Astrocyte (in vitro differentiated cells and primary cell): Measurements from ENCODE around the gene G6PC3. TPM values are rescaled to one million over a fixed set of nuclear protein-coding genes. Genes with fewer than 3 reads are reported as not detected.

Experiments
- DNase-seq: peaks from one replicate; pipeline ENCODE4 v3.0.0-alpha.2; 2010; ENCODE audit warnings: low read depth
- FAIRE-seq: peaks from 2 replicates; lab custom pipeline; 2011; peaks lifted over from hg19 to GRCh38; lab: Jason Lieb, UNC
- H2AFZ ChIP-seq: 2 replicates; pipeline ENCODE4 v1.6.0; 2012; ENCODE audit warnings: low read depth, low read length, inconsistent platforms
- H3K27ac ChIP-seq: 2 replicates; pipeline ENCODE4 v1.5.1; 2011; ENCODE audit warnings: low read depth, low read length, inconsistent platforms
- H3K27me3 ChIP-seq: 2 replicates; pipeline ENCODE4 v1.6.0; 2011; ENCODE audit warnings: low read length, inconsistent platforms; ENCODE audit not compliant: insufficient read depth
- H3K36me3 ChIP-seq: 2 replicates; pipeline ENCODE4 v1.5.1; 2011; ENCODE audit warnings: low read length, inconsistent platforms; ENCODE audit not compliant: insufficient read depth
- H3K4me1 ChIP-seq: 2 replicates; pipeline ENCODE4 v1.5.1; 2011; ENCODE audit warnings: low read length, inconsistent platforms; ENCODE audit not compliant: insufficient read depth
- H3K4me2 ChIP-seq: 2 replicates; pipeline ENCODE4 v1.6.0; 2012; ENCODE audit warnings: low read length, inconsistent platforms
- H3K4me3 ChIP-seq: 2 replicates; pipeline ENCODE4 v1.5.1; 2011; ENCODE audit warnings: low read depth, mild to moderate bottlenecking, low read length, inconsistent platforms; ENCODE audit not compliant: insufficient read depth
- H3K79me2 ChIP-seq: 2 replicates; pipeline ENCODE4 v1.6.0; 2012; ENCODE audit warnings: mild to moderate bottlenecking, low read length, inconsistent platforms; ENCODE audit not compliant: insufficient read depth
- H3K9ac ChIP-seq: 2 replicates; pipeline ENCODE4 v1.6.0; 2012; ENCODE audit warnings: mild to moderate bottlenecking, low read length, inconsistent platforms
- H3K9me3 ChIP-seq: 2 replicates; pipeline ENCODE4 v1.5.1; 2012; ENCODE audit warnings: low read depth, mild to moderate bottlenecking, low read length, inconsistent platforms; ENCODE audit not compliant: insufficient read depth
- H4K20me1 ChIP-seq: 2 replicates; pipeline ENCODE4 v1.6.0; 2012; ENCODE audit warnings: low read length, inconsistent platforms; ENCODE audit not compliant: insufficient read depth
- H3K27ac Mint-ChIP-seq: one replicate; pipeline ENCODE4 v1.8.0; 2021; ENCODE audit warnings: mild to moderate bottlenecking, mixed read lengths; ENCODE audit not compliant: unreplicated experiment
- H3K27me3 Mint-ChIP-seq: one replicate; pipeline ENCODE4 v1.8.0; 2021; ENCODE audit warnings: low read depth, mixed read lengths; ENCODE audit not compliant: unreplicated experiment
- H3K36me3 Mint-ChIP-seq: one replicate; pipeline ENCODE4 v1.8.0; 2021; ENCODE audit warnings: low read depth, mixed read lengths; ENCODE audit not compliant: unreplicated experiment
- H3K4me1 Mint-ChIP-seq: one replicate; pipeline ENCODE4 v1.8.0; 2021; ENCODE audit warnings: low read depth, mixed read lengths; ENCODE audit not compliant: unreplicated experiment
- H3K4me3 Mint-ChIP-seq: one replicate; pipeline ENCODE4 v1.8.0; 2021; ENCODE audit warnings: mild to moderate bottlenecking, moderate library complexity, mixed read lengths; ENCODE audit not compliant: unreplicated experiment
- H3K9me3 Mint-ChIP-seq: one replicate; pipeline ENCODE4 v1.8.0; 2021; ENCODE audit warnings: mild to moderate bottlenecking, mixed read lengths; ENCODE audit not compliant: unreplicated experiment
- CTCF ChIP-seq: IDR thresholded peaks from 2 replicates; pipeline ENCODE4 v1.5.1; 2011; ENCODE audit warnings: low read depth, mild to moderate bottlenecking, inconsistent platforms, low read length, moderate library complexity; ENCODE audit not compliant: insufficient read depth
- EZH2 ChIP-seq: IDR thresholded peaks from 2 replicates; pipeline ENCODE4 v1.6.1; 2012; ENCODE audit warnings: mild to moderate bottlenecking, low read length, inconsistent platforms; ENCODE audit not compliant: insufficient read depth
- total RNA-seq: library from RNA; stranded (reverse); gene quantifications from 2 replicates; pipeline ENCODE4 v1.2.1, GENCODE V29; 2021

The G6PC3 gene
- total RNA-seq, 1 donor from 2014 or later, result 94.5 TPM

- no peaks in the 10 kb centered on the region for H3K9me3 ChIP-seq
- no peak for FAIRE-seq
- H3K27me3 Mint-ChIP-seq, result peaks cover 6% of the 10 kb centered on the region
- H2AFZ ChIP-seq, result no peak overlapping the region
- H3K27ac Mint-ChIP-seq, result no peak overlapping the region
- peaks cover 23% of the 10 kb centered on the region for H3K79me2 ChIP-seq
- H4K20me1 ChIP-seq, result peaks cover 77% of the 10 kb centered on the region
- no peaks in the 10 kb centered on the region for H3K27me3 ChIP-seq
- no peak overlapping the region for H3K4me3 ChIP-seq
- H3K36me3 ChIP-seq, result no peaks in the 10 kb centered on the region
- no peak overlapping the region for H3K9ac ChIP-seq
- no peak overlapping the region for H3K27ac ChIP-seq
- H3K4me1 ChIP-seq, result peaks cover under 1% of the 10 kb centered on the region
- H3K4me3 Mint-ChIP-seq, result no peak overlapping the region
- no peak overlapping the region for H3K4me2 ChIP-seq
- DNase-seq, result no peak
- peaks cover 16% of the 10 kb centered on the region for H3K36me3 Mint-ChIP-seq
- TF ChIP-seq EZH2 (no peak), CTCF (no peak)
- peaks cover 15% of the 10 kb centered on the region for H3K4me1 Mint-ChIP-seq
- H3K9me3 Mint-ChIP-seq, result no peaks in the 10 kb centered on the region
Measured at GRCh38 chr17:44117351-44117750, 46.8 kb downstream of the G6PC3 start.

GRCh38 chr17:44118427-44119050, 48.0 kb downstream of the G6PC3 start:
- H4K20me1 ChIP-seq, result peaks cover 74% of the 10 kb centered on the region
- peaks cover 4% of the 10 kb centered on the region for H3K4me1 ChIP-seq
- no peak overlapping the region for H3K4me3 ChIP-seq
- no peaks in the 10 kb centered on the region for H3K9me3 Mint-ChIP-seq
- FAIRE-seq (no peak), DNase-seq (no peak)
- peaks cover 30% of the 10 kb centered on the region for H3K79me2 ChIP-seq
- H3K27ac ChIP-seq, result no peak overlapping the region
- no peaks in the 10 kb centered on the region for H3K9me3 ChIP-seq
- H3K36me3 Mint-ChIP-seq, result peaks cover 16% of the 10 kb centered on the region
- no peaks in the 10 kb centered on the region for H3K36me3 ChIP-seq
- no peak overlapping the region for H3K4me3 Mint-ChIP-seq
- H3K27ac Mint-ChIP-seq, result peak overlapping the region; percentile 6
- no peaks in the 10 kb centered on the region for H3K27me3 ChIP-seq
- no peak overlapping the region for H3K9ac ChIP-seq
- no peak overlapping the region for H3K4me2 ChIP-seq
- H2AFZ ChIP-seq, result no peak overlapping the region
- peaks cover 6% of the 10 kb centered on the region for H3K27me3 Mint-ChIP-seq
- peaks cover 17% of the 10 kb centered on the region for H3K4me1 Mint-ChIP-seq
- TF ChIP-seq EZH2 (no peak), CTCF (no peak)

- H3K27me3 Mint-ChIP-seq, result peaks cover 6% of the 10 kb centered on the region
- no peak overlapping the region for H3K4me2 ChIP-seq
- H3K9ac ChIP-seq, result no peak overlapping the region
- H3K4me1 Mint-ChIP-seq, result peaks cover 19% of the 10 kb centered on the region
- no peaks in the 10 kb centered on the region for H3K9me3 Mint-ChIP-seq
- peaks cover 5% of the 10 kb centered on the region for H3K4me1 ChIP-seq
- FAIRE-seq, result no peak
- H3K79me2 ChIP-seq, result peaks cover 30% of the 10 kb centered on the region
- H3K9me3 ChIP-seq, result no peaks in the 10 kb centered on the region
- H3K27ac ChIP-seq, result no peak overlapping the region
- H3K36me3 ChIP-seq, result no peaks in the 10 kb centered on the region
- no peak for DNase-seq
- H3K4me3 Mint-ChIP-seq, result no peak overlapping the region
- H4K20me1 ChIP-seq, result peaks cover 70% of the 10 kb centered on the region
- no peak overlapping the region for H3K27ac Mint-ChIP-seq
- no peak for TF ChIP-seq CTCF
- no peak for TF ChIP-seq EZH2
- no peak overlapping the region for H3K4me3 ChIP-seq
- no peak overlapping the region for H2AFZ ChIP-seq
- peaks cover 14% of the 10 kb centered on the region for H3K36me3 Mint-ChIP-seq
- H3K27me3 ChIP-seq, result no peaks in the 10 kb centered on the region
Measured at GRCh38 chr17:44119062-44119461, 48.5 kb downstream of the G6PC3 start.
